Aorta (tissue), 5 donors: ENCODE results near the gene ITM2B. TPM values are rescaled to one million over a fixed set of nuclear protein-coding genes. Genes with fewer than 3 reads are reported as not detected.

Experiments used
- ATAC-seq: fragments of 200-7000 bp; cut with Tn5 transposase; one replicate; pipeline ENCODE4 v1.9.1; 2022; ENCODE audit warnings: moderate library complexity; ENCODE audit not compliant: low FRiP score
- DNase-seq, 2 donors: peaks; one replicate each; pipeline ENCODE4 v3.0.0-alpha.2; 2020
- H3K27ac ChIP-seq, 2 donors: one replicate each; pipeline ENCODE4 v1.5.1; 2013; ENCODE audit warnings: low read length in 2 of 2, mild to moderate bottlenecking in 2 of 2, moderate library complexity in 2 of 2, control low read depth in 1 of 2, inconsistent platforms in 1 of 2, low read depth in 1 of 2
- H3K27me3 ChIP-seq, 2 donors: one replicate each; pipeline ENCODE4 v1.6.1; 2013; ENCODE audit warnings: control low read depth in 1 of 2, low read length in 1 of 2, mild to moderate bottlenecking in 1 of 2, moderate library complexity in 1 of 2; ENCODE audit not compliant: insufficient read depth in 2 of 2, control insufficient read depth in 1 of 2
- H3K36me3 ChIP-seq, 2 donors: one replicate each; pipeline ENCODE4 v1.6.1; 2013; ENCODE audit warnings: control low read depth in 1 of 2, low read length in 1 of 2, mild to moderate bottlenecking in 1 of 2; ENCODE audit not compliant: insufficient read depth in 2 of 2, control insufficient read depth in 1 of 2
- H3K4me1 ChIP-seq, 2 donors: one replicate each; pipeline ENCODE4 v1.6.1; 2013; ENCODE audit warnings: low read length in 2 of 2, control low read depth in 1 of 2, mild to moderate bottlenecking in 1 of 2, moderate library complexity in 1 of 2; ENCODE audit not compliant: insufficient read depth in 2 of 2, control insufficient read depth in 1 of 2
- H3K4me3 ChIP-seq, 2 donors: one replicate each; pipeline ENCODE4 v1.5.1; 2013; ENCODE audit warnings: low read length in 2 of 2, control low read depth in 1 of 2, mild to moderate bottlenecking in 1 of 2
- H3K9me3 ChIP-seq: one replicate; pipeline ENCODE4 v1.6.1; 2013; ENCODE audit warnings: mild to moderate bottlenecking, low read length; ENCODE audit not compliant: control insufficient read depth
- WGBS, 2 donors: extraction: QIAGEN DNeasy Blood & Tissue Kit; methylation state at CpG; one replicate each; pipeline ENCODE4 v1.1.7; 2013; 5-methylcytosine and 5-hydroxymethylcytosine counted together
- intact Hi-C, 2 donors: fragments of 100-400 bp; cut with DNase I; formaldehyde crosslinking; loops; one replicate each; pipeline versions ENCODE4 v1.14.2 to v1.15.0; 2022
- polyA plus RNA-seq, 2 donors: library from polyadenylated mRNA; stranded (reverse); fragments of 200-250 nt; gene quantifications; one replicate each; pipeline ENCODE4 v1.2.3, GENCODE V29; 2013
- total RNA-seq, 2 donors: library from RNA; stranded (reverse); fragmentation: NEBNext Ultra II Directional; extraction: Animal tissue kit (Norgen Biotek cat#: 25700); gene quantifications; one replicate each; pipeline ENCODE4 v1.2.1, GENCODE V29; 2021
- donor health status: healthy with polysubstance abuse.
- donor health status: Bipolar disorder and iron deficiency.
- donor health status: DM: no; HTN: no; CAD: no.
- donor health status: DM: no; HTN: no; CAD: no.
- donor health status: DM: yes; HTN: yes; CAD: no.

ITM2B gene
- total and polyA plus RNA-seq, 4 donors: 371 to 929 (median 660) TPM

DNA sequence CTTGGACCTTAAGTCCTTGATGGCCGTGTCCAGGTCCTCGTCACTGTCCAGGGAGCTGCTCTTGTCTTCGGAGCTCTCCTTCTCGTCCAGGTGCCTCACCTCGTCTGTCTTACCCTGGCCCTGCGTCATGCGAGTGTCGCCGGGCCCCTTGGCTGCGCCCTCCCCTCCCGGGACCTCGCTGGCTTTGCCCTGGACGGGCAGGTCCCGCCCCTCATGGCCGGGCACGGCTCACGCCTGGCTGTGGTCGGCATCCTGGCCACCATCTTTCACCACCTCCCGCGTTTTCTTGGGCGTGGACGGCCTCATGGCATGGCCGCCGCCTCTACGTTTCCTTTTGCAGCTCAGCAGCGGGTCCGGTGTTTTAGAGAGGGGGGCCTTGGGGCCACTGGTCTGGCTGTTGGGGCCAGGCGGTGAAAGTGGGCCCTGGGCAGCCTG, 85.4 kb downstream of the ITM2B start:
- H3K27ac ChIP-seq: no peak overlapping the region
- ATAC-seq: peak; percentile 38
- DNase-seq: peak in 1 of 2 donors; percentile 46
- H3K27me3 ChIP-seq: no peaks in the 10 kb centered on the region
- intact Hi-C loops: no loop called here
- H3K36me3 ChIP-seq: no peaks in the 10 kb centered on the region
- 69 to 75% methylated on average over 28 of the region's 28 CpGs for WGBS, 2 donors
- H3K4me1 ChIP-seq: no peaks in the 10 kb centered on the region
- no peak overlapping the region for H3K4me3 ChIP-seq
- no peaks in the 10 kb centered on the region for H3K9me3 ChIP-seq

DNA sequence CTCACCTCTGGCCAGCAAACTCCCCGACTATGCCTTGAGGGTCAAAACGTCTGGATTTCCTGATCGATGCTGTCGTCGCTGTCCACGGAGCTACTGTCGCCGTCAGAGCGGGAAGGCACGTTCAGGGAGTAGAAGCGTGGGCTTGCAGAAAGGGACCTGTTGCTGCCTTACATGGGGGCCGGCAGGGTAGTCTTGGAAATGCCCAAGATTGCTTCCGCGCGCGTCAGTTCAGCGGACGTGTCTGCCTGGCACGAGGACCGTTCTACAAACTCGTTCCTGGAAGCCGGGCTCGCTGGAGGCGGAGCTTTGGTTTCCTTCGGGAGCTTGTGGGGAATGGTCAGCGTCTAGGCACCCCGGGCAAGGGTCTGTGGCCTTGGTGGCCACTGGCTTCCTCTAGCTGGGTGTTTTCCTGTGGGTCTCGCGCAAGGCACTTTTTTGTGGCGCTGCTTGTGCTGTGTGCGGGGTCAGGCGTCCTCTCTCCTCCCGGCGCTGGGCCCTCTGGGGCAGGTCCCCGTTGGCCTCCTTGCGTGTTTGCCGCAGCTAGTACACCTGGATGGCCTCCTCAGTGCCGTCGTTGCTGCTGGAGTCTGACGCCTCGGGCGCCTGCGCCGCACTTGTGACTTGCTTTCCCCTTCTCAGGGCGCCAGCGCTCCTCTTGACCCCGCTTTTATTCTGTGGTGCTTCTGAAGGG, 86.0 kb downstream of the ITM2B start:
- H3K27ac ChIP-seq: no peak overlapping the region
- no peak overlapping the region for H3K4me3 ChIP-seq
- intact Hi-C loops: no loop called here
- no peaks in the 10 kb centered on the region for H3K36me3 ChIP-seq
- WGBS, 2 donors: 57 to 58% methylated on average over 47 of the region's 47 CpGs
- H3K4me1 ChIP-seq: no peaks in the 10 kb centered on the region
- ATAC-seq (peak; percentile 63), DNase-seq (peak in 1 of 2 donors; percentile 68)
- no peaks in the 10 kb centered on the region for H3K27me3 ChIP-seq
- H3K9me3 ChIP-seq: no peaks in the 10 kb centered on the region

Other genes starting within 250 kb of the ITM2B start
- 10 to 100 TPM; 36.3 to 42.0 TPM for gene SUCLA2, start 231.9 kb upstream of the ITM2B start, total RNA-seq
- gene SUCLA2, start 231.9 kb upstream of the ITM2B start, polyA plus RNA-seq: 10 to 100 TPM; 33.7 to 38.3 TPM
- gene NUDT15, start 195.5 kb upstream of the ITM2B start, total RNA-seq: 1 to 10 TPM; 5.7 to 6.6 TPM
- 10 to 100 TPM in 1 of 2 donors, 1 to 10 TPM in 1; 9.7 to 13.4 TPM for gene NUDT15, start 195.5 kb upstream of the ITM2B start, polyA plus RNA-seq
- gene MED4, start 138.1 kb upstream of the ITM2B start, total RNA-seq: 10 to 100 TPM; 46.1 to 46.9 TPM
- gene MED4, start 138.1 kb upstream of the ITM2B start, polyA plus RNA-seq: 10 to 100 TPM; 55.2 to 55.3 TPM
- gene RB1, start 70.5 kb downstream of the ITM2B start, total RNA-seq: 10 to 100 TPM; 38.7 to 45.8 TPM
- 10 to 100 TPM; 14.7 to 38.3 TPM for gene RB1, start 70.5 kb downstream of the ITM2B start, polyA plus RNA-seq
- 10 to 100 TPM; 32.4 to 79.1 TPM for gene LPAR6, start 179.9 kb downstream of the ITM2B start, total RNA-seq
- 10 to 100 TPM; 17.1 to 20.7 TPM for gene LPAR6, start 179.9 kb downstream of the ITM2B start, polyA plus RNA-seq